ENCODE measurements around the gene CIITA.
"Not testable (repeated sequence)": the region's sequence is repeated elsewhere in the genome, so short reads cannot be mapped to it uniquely, and the experiment has no call there.

CIITA gene

GRCh38 chr16:10935226-10935915, 58.4 kb downstream of the CIITA start:
- DNase-seq (ENCODE audit: low spot score): no peak
- no peak for FAIRE-seq

GRCh38 chr16:10936272-10936984, 59.4 kb downstream of the CIITA start:
- no peak for FAIRE-seq
- DNase-seq (ENCODE audit: low spot score): no peak

- no peak for DNase-seq (ENCODE audit: low spot score)
- FAIRE-seq: no peak
These were observed 60.3 kb downstream of the CIITA start for GRCh38 chr16:10937068-10937859.

- FAIRE-seq: no peak
- DNase-seq (ENCODE audit: low spot score): no peak
These were observed 61.3 kb downstream of the CIITA start for GRCh38 chr16:10938321-10938720.

- no peak for DNase-seq (ENCODE audit: low spot score)
- FAIRE-seq: no peak
These were observed 62.0 kb downstream of the CIITA start for GRCh38 chr16:10938796-10939648.

GRCh38 chr16:10939649-10940234, 62.7 kb downstream of the CIITA start:
- no peak for FAIRE-seq

GRCh38 chr16:10940501-10941079, 63.6 kb downstream of the CIITA start:
- DNase-seq (ENCODE audit: low spot score): no peak

More at GRCh38 chr16:10939649-10940234, 62.7 kb downstream of the CIITA start:
- DNase-seq (ENCODE audit: low spot score): no peak

GRCh38 chr16:10941127-10941933, 64.3 kb downstream of the CIITA start:
- DNase-seq (ENCODE audit: low spot score) (peak; percentile 39), FAIRE-seq (no peak)

More at GRCh38 chr16:10940501-10941079, 63.6 kb downstream of the CIITA start:
- FAIRE-seq: no peak

GRCh38 chr16:10941935-10942351, 64.9 kb downstream of the CIITA start:
- FAIRE-seq; DNase-seq (ENCODE audit: low spot score): not testable (repeated sequence)

GRCh38 chr16:10942352-10943063, 65.5 kb downstream of the CIITA start, which contains the start of gene DEXI:
Gene DEXI, minus strand, starts transcription at chr16:10942468. Its CDS starts 463 bp downstream, at chr16:10942005.
- FAIRE-seq (no peak), DNase-seq (ENCODE audit: low spot score) (peak; percentile 99)

GRCh38 chr16:10943064-10943353, 66.0 kb downstream of the CIITA start:
- FAIRE-seq (no peak), DNase-seq (ENCODE audit: low spot score) (no peak)

GRCh38 chr16:10944249-10945064, 67.5 kb downstream of the CIITA start, which contains the start of gene CLEC16A:
Gene CLEC16A, plus strand, starts transcription at chr16:10944564. Its CDS starts 154 bp downstream, at chr16:10944718.
- DNase-seq (ENCODE audit: low spot score) (peak; percentile 98), FAIRE-seq (peak; percentile 86)

GRCh38 chr16:10945065-10945787, 68.2 kb downstream of the CIITA start:
- FAIRE-seq (no peak), DNase-seq (ENCODE audit: low spot score) (no peak)

- FAIRE-seq (no peak), DNase-seq (ENCODE audit: low spot score) (peak; percentile 72)
These were observed 69.3 kb downstream of the CIITA start for GRCh38 chr16:10946308-10946707.

- DNase-seq (ENCODE audit: low spot score) (no peak), FAIRE-seq (no peak)
These were observed 70.3 kb downstream of the CIITA start for GRCh38 chr16:10947211-10947787.

GRCh38 chr16:10949424-10949970, 72.5 kb downstream of the CIITA start:
- FAIRE-seq: no peak

More at GRCh38 chr16:10949424-10949970, 72.5 kb downstream of the CIITA start:
- DNase-seq (ENCODE audit: low spot score): peak; percentile 36

Data from urothelium cell line (cell line).